Kidney (tissue), 14 donors: ENCODE measurements around the gene TCF7L1. TPM values are rescaled to one million over a fixed set of nuclear protein-coding genes. Genes with fewer than 3 reads are reported as not detected.

Experiments used
- DNase-seq, 5 donors: peaks; one replicate each; pipeline ENCODE4 v3.0.0-alpha.2; 2013 to 2020
- FAIRE-seq: peaks from 2 replicates; lab custom pipeline; 2012; peaks lifted over from hg19 to GRCh38; lab: Jason Lieb, UNC
- H3K27ac ChIP-seq, 2 donors: one replicate each; pipeline ENCODE4 v1.7.0; 2013; ENCODE audit warnings: low read depth in 2 of 2, low read length in 2 of 2, inconsistent platforms in 1 of 2
- H3K27me3 ChIP-seq: one replicate; pipeline ENCODE4 v1.7.1; 2013; ENCODE audit warnings: low read length, inconsistent platforms; ENCODE audit not compliant: control insufficient read depth, insufficient read depth
- H3K36me3 ChIP-seq, 3 donors: one replicate each; pipeline versions ENCODE4 v1.7.0 to v1.7.1; 2013; ENCODE audit warnings: low read length in 3 of 3, control low read depth in 1 of 3, inconsistent platforms in 1 of 3; ENCODE audit not compliant: insufficient read depth in 3 of 3, control insufficient read depth in 2 of 3
- H3K4me1 ChIP-seq, 3 donors: one replicate each; pipeline versions ENCODE4 v1.7.0 to v1.7.1; 2013; ENCODE audit warnings: low read length in 3 of 3, inconsistent platforms in 1 of 3, low read depth in 1 of 3; ENCODE audit not compliant: control insufficient read depth in 2 of 3, insufficient read depth in 2 of 3
- H3K4me3 ChIP-seq, 3 donors: one replicate each; pipeline versions ENCODE4 v1.7.0 to v1.8.1; 2013; ENCODE audit warnings: low read length in 3 of 3, control low read depth in 1 of 3, inconsistent platforms in 1 of 3
- H3K9ac ChIP-seq, 3 donors: one replicate each; pipeline versions ENCODE4 v1.7.0 to v1.7.1; 2013; ENCODE audit warnings: low read length in 3 of 3, control low read depth in 1 of 3, inconsistent platforms in 1 of 3
- H3K9me3 ChIP-seq, 3 donors: one replicate each; pipeline versions ENCODE4 v1.7.0 to v1.7.1; 2013; ENCODE audit warnings: low read length in 3 of 3, control low read depth in 1 of 3, inconsistent platforms in 1 of 3; ENCODE audit not compliant: control insufficient read depth in 2 of 3, insufficient read depth in 1 of 3
- CTCF ChIP-seq: IDR thresholded peaks from 3 replicates; pipeline ENCODE4 v1.5.1; 2012; ENCODE audit warnings: mild to moderate bottlenecking, moderate library complexity, borderline replicate concordance; ENCODE audit not compliant: insufficient read depth; ENCODE audit errors: extremely low read depth
- intact Hi-C: fragments of 100-400 bp; cut with DNase I; formaldehyde crosslinking; loops from one replicate; pipeline ENCODE4 v1.11.1; 2022
- polyA plus RNA-seq: library from polyadenylated mRNA; stranded (reverse); fragments of 350-450 nt; fragmentation: Illumina TruSeq; extraction: RNeasy Lipid Tissue Mini Kit (QIAGEN cat#74804); gene quantifications from one replicate; pipeline ENCODE4 v1.2.3, GENCODE V29; 2014; ENCODE audit warnings: low read depth, low replicate concordance; ENCODE audit not compliant: insufficient read depth
- total RNA-seq: library from RNA; stranded (reverse); fragmentation: NEBNext Ultra II Directional; extraction: Animal tissue kit (Norgen Biotek cat#: 25700); gene quantifications from one replicate; pipeline ENCODE4 v1.2.1, GENCODE V29; 2021
- donor health status: control.
- donor health status: control.
- donor health status: control.
- donor health status: control.
- donor health status: control.
- donor health status: DM: yes; HTN: yes; CAD: no.
- donor health status: Normal renal cell carcinoma (clear cell type).

The TCF7L1 gene
- total and polyA plus RNA-seq, 2 donors from 2014 or later, result 10.2 to 12.5 TPM

GRCh38 chr2:85096616-85097015 is 36.6 kb upstream of the TCF7L1 start:
- no peaks in the 10 kb centered on the region for H3K4me1 ChIP-seq
- H3K9ac ChIP-seq, result no peak overlapping the region
- H3K4me3 ChIP-seq, result no peak overlapping the region
- peaks cover 0 to 5% (median 0%) of the 10 kb centered on the region in 3 donors for H3K9me3 ChIP-seq
- TF ChIP-seq CTCF, result no peak
- no peaks in the 10 kb centered on the region for H3K36me3 ChIP-seq
- no peak overlapping the region for H3K27ac ChIP-seq
- no peaks in the 10 kb centered on the region for H3K27me3 ChIP-seq
- FAIRE-seq (no peak), DNase-seq (no peak)
- intact Hi-C loops, result no loop called here

- Histone ChIP-seq H3K36me3 (no peaks in the 10 kb centered on the region), H3K9ac (no peak overlapping the region), H3K9me3 (no peaks in the 10 kb centered on the region), H3K27ac (no peak overlapping the region), H3K4me3 (no peak overlapping the region), H3K27me3 (no peaks in the 10 kb centered on the region), H3K4me1 (no peaks in the 10 kb centered on the region)
- intact Hi-C loops, result no loop called here
- no peak for FAIRE-seq
- no peak for TF ChIP-seq CTCF
- no peak for DNase-seq
These were observed 29.0 kb upstream of the TCF7L1 start for GRCh38 chr2:85104228-85104627.

GRCh38 chr2:85106489-85107180 is 26.6 kb upstream of the TCF7L1 start:
- DNase-seq (peak in 1 of 5 donors; percentile 7), FAIRE-seq (no peak)
- Histone ChIP-seq H3K9me3 (no peaks in the 10 kb centered on the region), H3K4me1 (no peaks in the 10 kb centered on the region), H3K36me3 (no peaks in the 10 kb centered on the region), H3K27me3 (no peaks in the 10 kb centered on the region), H3K27ac (no peak overlapping the region), H3K4me3 (no peak overlapping the region), H3K9ac (no peak overlapping the region)
- intact Hi-C loops, result no loop called here
- no peak for TF ChIP-seq CTCF
